NT2/D1 (cell line): ENCODE data around the gene RHBDL1.

ENCODE experiments used
- DNase-seq: peaks from one replicate; pipeline ENCODE4 v3.0.0-alpha.2; 2011; ENCODE audit warnings: low read depth, low spot score
- H3K27me3 ChIP-seq: 2 replicates; pipeline ENCODE4 v1.6.0; 2011; ENCODE audit warnings: mild to moderate bottlenecking; ENCODE audit not compliant: insufficient read length, insufficient read depth
- H3K36me3 ChIP-seq: 2 replicates; pipeline ENCODE4 v1.6.1; 2011; ENCODE audit warnings: mild to moderate bottlenecking, low read length, mixed read lengths; ENCODE audit not compliant: insufficient read depth, insufficient read length
- H3K4me1 ChIP-seq: 2 replicates; pipeline ENCODE4 v1.5.1; 2011; ENCODE audit not compliant: insufficient read depth, insufficient read length
- H3K4me3 ChIP-seq: 2 replicates; pipeline ENCODE4 v1.5.1; 2011; ENCODE audit warnings: low read depth; ENCODE audit not compliant: insufficient read length
- H3K9ac ChIP-seq: 2 replicates; pipeline ENCODE4 v1.6.0; 2011; ENCODE audit warnings: low read depth; ENCODE audit not compliant: insufficient read length
- H3K9me3 ChIP-seq: 2 replicates; pipeline ENCODE4 v1.5.1; 2011; ENCODE audit warnings: mild to moderate bottlenecking, low read length; ENCODE audit not compliant: insufficient read depth
- SUZ12 ChIP-seq: IDR thresholded peaks from 2 replicates; pipeline ENCODE4 v1.6.1; 2011; ENCODE audit not compliant: insufficient read length, insufficient read depth; ENCODE audit errors: extremely low read depth
- YY1 ChIP-seq: IDR thresholded peaks from 2 replicates; pipeline ENCODE4 v1.6.1; 2011; ENCODE audit not compliant: insufficient read length, insufficient read depth
- ZNF274 ChIP-seq: IDR thresholded peaks from 2 replicates; pipeline ENCODE4 v1.6.1; 2011; ENCODE audit warnings: mild to moderate bottlenecking, low read depth, low read length

The RHBDL1 gene

DNA sequence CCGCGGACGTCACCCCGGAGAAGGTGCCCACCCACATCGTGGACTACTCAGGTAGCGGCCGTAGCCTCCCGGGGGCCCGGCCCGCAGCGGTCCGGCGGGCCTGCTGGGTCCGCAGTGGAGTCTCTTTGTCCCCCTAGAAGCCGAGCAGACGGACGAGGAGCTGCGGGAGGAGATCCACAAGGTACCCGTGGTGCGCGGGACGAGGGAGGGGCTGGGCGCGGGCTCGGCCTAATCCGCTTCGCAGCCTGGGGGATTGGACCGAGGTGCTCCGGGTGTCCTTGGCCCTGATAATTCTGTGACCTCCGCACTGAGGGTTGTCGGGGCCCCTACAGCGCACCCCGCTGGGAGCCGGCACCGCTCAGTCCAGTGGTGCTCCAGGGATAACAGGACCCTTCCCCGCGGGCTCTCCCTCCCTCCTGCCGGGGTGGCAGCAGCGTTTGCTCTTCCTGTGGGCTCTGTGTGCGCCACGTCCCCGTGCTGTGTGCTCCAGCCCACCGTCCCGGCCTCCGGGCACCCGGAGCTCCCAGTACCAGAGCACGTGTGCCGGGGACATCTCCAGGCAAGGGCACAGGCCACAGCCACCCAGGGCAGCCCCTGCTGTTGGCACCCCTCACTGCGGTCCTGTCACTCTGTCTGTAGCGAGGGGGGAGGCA is 6.8 kb upstream of the RHBDL1 start:
- Histone ChIP-seq H3K4me1 (peaks cover 19% of the 10 kb centered on the region), H3K27me3 (no peaks in the 10 kb centered on the region), H3K9ac (peak overlapping the region; percentile 98), H3K36me3 (peaks cover 76% of the 10 kb centered on the region), H3K9me3 (no peaks in the 10 kb centered on the region), H3K4me3 (peak overlapping the region; percentile 96)
- TF ChIP-seq YY1 (no peak), ZNF274 (no peak), SUZ12 (no peak)
- no peak for DNase-seq

DNA sequence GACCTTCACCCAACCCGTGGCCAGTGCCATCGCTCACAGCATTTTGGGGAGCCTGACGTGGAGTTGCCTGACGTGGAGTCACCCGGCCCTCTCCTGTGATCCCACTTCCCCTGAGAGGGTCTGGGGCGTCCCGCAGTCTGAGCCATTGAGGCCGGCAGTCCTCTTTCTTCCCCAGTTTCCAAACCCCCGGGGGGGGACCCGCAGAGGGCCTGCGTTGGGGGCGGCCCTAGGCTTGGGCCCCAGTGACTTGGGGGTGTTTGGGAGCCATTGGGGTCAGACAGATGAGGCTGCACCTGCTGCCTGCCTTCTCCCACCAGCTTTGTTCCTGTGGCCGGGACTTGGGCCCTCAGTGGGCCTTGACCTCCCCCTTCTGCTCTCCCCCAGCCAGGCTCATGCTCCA is 5.8 kb upstream of the RHBDL1 start:
- H3K4me3 ChIP-seq = no peak overlapping the region

DNA sequence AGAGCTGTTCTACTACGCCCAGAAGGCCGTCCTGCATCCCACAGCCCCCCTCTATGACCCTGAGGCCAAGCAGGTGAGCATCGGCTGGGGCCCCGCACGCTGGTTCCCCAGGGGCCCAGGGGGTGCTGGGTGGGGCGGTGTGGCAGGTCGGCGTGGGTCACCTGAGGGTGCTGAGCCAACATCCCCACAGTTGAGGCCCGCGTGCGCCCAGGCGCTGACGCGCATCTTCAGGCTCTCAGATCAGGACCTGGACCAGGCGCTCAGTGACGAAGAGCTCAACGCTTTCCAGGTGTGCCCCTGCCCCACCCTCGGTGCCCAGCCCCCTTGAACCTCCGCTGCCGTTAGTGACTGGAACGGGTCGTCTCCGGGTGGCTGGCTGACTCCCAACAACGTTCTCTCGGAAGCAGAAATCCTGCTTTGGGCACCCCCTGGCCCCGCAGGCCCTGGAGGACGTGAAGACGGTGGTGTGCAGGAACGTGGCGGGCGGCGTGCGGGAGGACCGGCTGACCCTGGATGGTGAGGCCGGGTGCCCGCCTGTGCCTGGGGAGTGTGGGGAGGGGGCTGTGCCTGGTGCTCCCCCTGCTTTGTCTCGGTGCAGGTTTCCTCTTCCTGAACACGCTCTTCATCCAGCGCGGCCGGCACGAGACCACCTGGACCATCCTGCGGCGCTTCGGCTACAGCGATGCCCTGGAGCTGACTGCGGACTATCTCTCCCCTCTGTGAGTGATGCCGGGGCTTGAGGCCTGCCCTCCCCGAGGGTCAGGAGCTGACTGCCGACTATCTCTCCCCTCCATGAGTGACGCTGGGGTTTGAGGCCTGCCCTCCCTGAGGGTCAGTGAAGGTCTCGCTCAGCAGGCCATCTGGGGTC is 4.8 kb upstream of the RHBDL1 start:
- no peak for DNase-seq
- H3K36me3 ChIP-seq = peaks cover 79% of the 10 kb centered on the region
- H3K9ac ChIP-seq = no peak overlapping the region
- peaks cover 34% of the 10 kb centered on the region for H3K4me1 ChIP-seq
- H3K9me3 ChIP-seq = no peaks in the 10 kb centered on the region
- TF ChIP-seq YY1 = no peak
- TF ChIP-seq SUZ12 = no peak
- TF ChIP-seq ZNF274 = no peak
- H3K27me3 ChIP-seq = peaks cover 2% of the 10 kb centered on the region
- peak overlapping the region; percentile 1 for H3K4me3 ChIP-seq

More for the DNA sequence above, 5.8 kb upstream of the RHBDL1 start:
- Histone ChIP-seq H3K27me3 (no peaks in the 10 kb centered on the region), H3K9me3 (no peaks in the 10 kb centered on the region), H3K4me1 (peaks cover 24% of the 10 kb centered on the region), H3K9ac (peak overlapping the region; percentile 98), H3K36me3 (peaks cover 79% of the 10 kb centered on the region)
- TF ChIP-seq SUZ12 (no peak), YY1 (no peak), ZNF274 (no peak)
- DNase-seq = no peak

DNA sequence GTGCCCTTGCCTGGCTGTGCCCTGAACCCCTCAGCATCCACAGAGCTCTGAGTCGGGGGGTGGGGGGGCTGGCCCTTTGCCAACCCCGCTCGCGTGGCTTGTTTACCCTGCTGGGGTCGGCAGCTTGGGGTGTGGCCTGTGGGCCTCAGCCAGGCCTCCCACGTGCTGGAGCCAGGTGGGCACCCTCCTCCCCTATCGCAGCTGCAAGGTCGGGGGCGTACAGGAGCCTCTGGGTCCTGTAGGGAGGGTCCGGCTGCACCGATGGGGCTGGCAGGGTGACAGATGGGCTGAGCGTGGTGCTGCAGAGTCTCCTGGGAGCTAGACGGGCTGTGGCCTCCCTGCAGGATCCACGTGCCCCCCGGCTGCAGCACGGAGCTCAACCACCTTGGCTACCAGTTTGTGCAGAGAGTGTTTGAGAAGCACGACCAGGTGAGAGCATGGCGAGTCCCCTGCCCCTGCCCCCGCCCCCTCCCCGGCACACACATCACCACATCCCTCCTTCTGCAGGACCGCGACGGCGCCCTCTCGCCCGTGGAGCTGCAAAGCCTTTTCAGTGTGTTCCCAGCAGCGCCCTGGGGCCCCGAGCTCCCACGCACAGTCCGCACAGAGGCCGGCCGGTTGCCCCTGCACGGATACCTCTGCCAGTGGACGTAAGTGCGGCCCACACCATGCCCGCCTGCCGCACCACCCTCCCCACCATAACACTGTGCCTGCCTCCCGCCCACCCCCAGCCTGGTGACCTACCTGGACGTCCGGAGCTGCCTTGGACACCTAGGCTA is 3.9 kb upstream of the RHBDL1 start:
- Histone ChIP-seq H3K27me3 (peaks cover 9% of the 10 kb centered on the region), H3K36me3 (peaks cover 71% of the 10 kb centered on the region), H3K4me3 (peak overlapping the region; percentile 1), H3K4me1 (peaks cover 34% of the 10 kb centered on the region), H3K9ac (no peak overlapping the region), H3K9me3 (no peaks in the 10 kb centered on the region)
- no peak for DNase-seq
- no peak for TF ChIP-seq YY1
- no peak for TF ChIP-seq SUZ12
- no peak for TF ChIP-seq ZNF274

DNA sequence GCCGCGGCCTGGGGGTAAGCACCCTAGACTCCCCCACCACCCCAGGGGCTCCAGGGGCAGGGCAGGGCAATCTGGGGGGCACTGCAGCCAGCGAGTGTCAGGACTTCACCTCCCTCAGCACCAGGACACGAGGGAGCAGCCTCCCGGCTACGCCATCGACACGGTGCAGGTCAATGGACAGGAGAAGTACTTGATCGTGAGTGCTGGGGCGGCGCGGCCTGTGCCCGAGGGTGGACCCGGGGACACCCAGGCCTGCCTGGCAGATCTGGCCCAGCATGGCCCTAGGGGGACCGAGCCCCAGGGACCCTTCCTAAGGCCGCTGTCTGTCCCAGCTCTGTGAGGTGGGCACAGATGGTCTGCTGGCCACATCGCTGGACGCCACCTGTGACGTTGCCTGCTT is 3.1 kb upstream of the RHBDL1 start:
- H3K27me3 ChIP-seq = peaks cover 11% of the 10 kb centered on the region
- no peak overlapping the region for H3K4me3 ChIP-seq
- H3K4me1 ChIP-seq = peaks cover 33% of the 10 kb centered on the region
- TF ChIP-seq ZNF274 (no peak), YY1 (no peak), SUZ12 (no peak)
- DNase-seq = no peak
- no peak overlapping the region for H3K9ac ChIP-seq
- H3K36me3 ChIP-seq = peaks cover 65% of the 10 kb centered on the region
- H3K9me3 ChIP-seq = no peaks in the 10 kb centered on the region

DNA sequence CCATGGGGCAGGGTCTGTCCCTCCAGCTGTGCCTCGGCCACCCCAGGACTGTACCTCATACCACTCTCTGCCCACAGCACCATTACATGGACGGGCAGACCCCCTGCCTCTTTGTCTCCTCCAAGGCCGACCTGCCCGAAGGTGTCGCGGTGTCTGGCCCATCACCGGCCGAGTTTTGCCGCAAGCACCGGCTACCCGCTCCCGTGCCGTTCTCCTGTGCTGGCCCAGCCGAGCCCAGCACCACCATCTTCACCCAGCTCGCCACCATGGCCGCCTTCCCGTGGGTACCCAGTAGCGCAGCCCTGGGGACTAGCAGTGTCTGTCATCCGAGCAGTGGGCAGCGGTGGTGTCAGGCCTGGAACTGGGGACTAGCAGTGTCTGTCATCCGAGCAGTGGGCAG is 2.6 kb upstream of the RHBDL1 start:
- TF ChIP-seq YY1 (no peak), ZNF274 (no peak), SUZ12 (no peak)
- no peak for DNase-seq
- peaks cover 64% of the 10 kb centered on the region for H3K36me3 ChIP-seq
- no peaks in the 10 kb centered on the region for H3K9me3 ChIP-seq
- peaks cover 30% of the 10 kb centered on the region for H3K4me1 ChIP-seq
- peaks cover 11% of the 10 kb centered on the region for H3K27me3 ChIP-seq
- no peak overlapping the region for H3K4me3 ChIP-seq
- H3K9ac ChIP-seq = no peak overlapping the region

DNA sequence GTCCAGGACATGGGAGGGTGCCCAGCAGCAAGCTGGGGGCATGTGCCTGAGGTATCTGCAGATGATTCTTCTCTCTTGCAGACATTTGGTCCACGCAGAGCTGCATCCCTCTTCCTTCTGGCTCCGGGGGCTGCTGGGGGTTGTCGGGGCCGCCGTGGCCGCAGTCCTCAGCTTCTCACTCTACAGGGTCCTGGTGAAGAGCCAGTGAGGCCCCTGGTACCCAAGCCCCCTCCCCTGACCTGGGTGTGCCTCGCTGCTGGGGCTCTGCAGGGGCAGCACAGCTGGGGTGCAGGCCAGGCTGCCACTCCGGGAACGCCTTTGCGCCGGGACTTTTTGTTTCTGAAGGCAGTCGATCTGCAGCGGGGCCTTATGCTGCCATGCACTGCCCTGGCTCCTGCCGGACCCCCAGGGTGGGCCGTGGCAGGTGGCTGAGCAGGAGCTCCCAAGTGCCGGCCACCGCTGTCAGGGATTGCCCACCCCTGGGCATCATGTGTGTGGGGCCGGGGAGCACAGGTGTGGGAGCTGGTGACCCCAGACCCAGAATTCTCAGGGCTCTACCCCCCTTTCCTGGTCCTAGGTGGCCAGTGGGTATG is 2.0 kb upstream of the RHBDL1 start:
- Histone ChIP-seq H3K9me3 (no peaks in the 10 kb centered on the region), H3K4me3 (no peak overlapping the region), H3K9ac (no peak overlapping the region), H3K27me3 (peaks cover 11% of the 10 kb centered on the region), H3K36me3 (peaks cover 63% of the 10 kb centered on the region), H3K4me1 (peaks cover 30% of the 10 kb centered on the region)
- no peak for TF ChIP-seq YY1
- TF ChIP-seq ZNF274 = no peak
- no peak for TF ChIP-seq SUZ12
- DNase-seq = no peak
